B cell (primary cell): Measurements from ENCODE around the gene PACRG.

ENCODE experiments used
- CTCF ChIP-seq: fragments of 200-600 bp; IDR thresholded peaks from one replicate; pipeline ENCODE4 v1.8.0; 2022; ENCODE audit warnings: antibody characterized with exemption, mild to moderate bottlenecking
- EZH2 ChIP-seq: IDR thresholded peaks from 2 replicates; pipeline ENCODE4 v1.6.1; 2012; ENCODE audit warnings: borderline replicate concordance, low read depth, mild to moderate bottlenecking, moderate library complexity, low read length; ENCODE audit not compliant: insufficient read depth, poor library complexity, severe bottlenecking

GRCh38 chr6:162913206-162913605, 185.4 kb downstream of the PACRG start:
- TF ChIP-seq CTCF: no peak
- no peak for TF ChIP-seq EZH2
